Measurements from ENCODE around the gene KIAA0513.

Gene KIAA0513

DNA sequence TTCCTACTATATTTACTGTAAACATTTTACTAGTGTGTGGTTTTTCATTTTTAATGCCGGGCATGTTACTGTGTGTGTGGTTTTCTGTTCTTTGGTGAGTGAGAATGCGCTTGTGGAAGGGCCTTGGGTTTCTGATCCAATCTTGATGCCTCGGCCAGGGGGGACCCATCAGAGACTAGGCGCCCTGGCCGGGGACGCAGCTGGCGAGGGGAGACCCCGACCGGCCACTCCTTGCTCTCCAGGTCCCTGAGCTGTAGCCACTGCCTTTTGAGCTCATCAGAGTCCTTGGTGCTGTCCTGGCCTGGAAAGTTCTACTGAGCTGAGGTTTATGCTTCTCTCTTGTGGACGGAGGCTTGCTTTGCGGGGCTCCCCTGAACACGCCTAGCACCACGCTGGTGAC, 37.5 kb downstream of the KIAA0513 start:
- H3K4me3 ChIP-seq (ENCODE audit: low read depth, low read length) = no peak overlapping the region
- DNase-seq (ENCODE audit: low read depth) = no peak
- TF ChIP-seq, protein P1, sequence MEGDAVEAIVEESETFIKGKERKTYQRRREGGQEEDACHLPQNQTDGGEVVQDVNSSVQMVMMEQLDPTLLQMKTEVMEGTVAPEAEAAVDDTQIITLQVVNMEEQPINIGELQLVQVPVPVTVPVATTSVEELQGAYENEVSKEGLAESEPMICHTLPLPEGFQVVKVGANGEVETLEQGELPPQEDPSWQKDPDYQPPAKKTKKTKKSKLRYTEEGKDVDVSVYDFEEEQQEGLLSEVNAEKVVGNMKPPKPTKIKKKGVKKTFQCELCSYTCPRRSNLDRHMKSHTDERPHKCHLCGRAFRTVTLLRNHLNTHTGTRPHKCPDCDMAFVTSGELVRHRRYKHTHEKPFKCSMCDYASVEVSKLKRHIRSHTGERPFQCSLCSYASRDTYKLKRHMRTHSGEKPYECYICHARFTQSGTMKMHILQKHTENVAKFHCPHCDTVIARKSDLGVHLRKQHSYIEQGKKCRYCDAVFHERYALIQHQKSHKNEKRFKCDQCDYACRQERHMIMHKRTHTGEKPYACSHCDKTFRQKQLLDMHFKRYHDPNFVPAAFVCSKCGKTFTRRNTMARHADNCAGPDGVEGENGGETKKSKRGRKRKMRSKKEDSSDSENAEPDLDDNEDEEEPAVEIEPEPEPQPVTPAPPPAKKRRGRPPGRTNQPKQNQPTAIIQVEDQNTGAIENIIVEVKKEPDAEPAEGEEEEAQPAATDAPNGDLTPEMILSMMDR (IDR thresholded peaks at IDR 0.05; ENCODE audit: low read depth, low read length) = no peak
- TF ChIP-seq MYC (IDR thresholded peaks at IDR 0.05; ENCODE audit: low read depth, low read length) = no peak
- no peak for TF ChIP-seq POLR2A (IDR thresholded peaks at IDR 0.05; ENCODE audit: extremely low read depth, insufficient read length)
- TF ChIP-seq, protein P2, sequence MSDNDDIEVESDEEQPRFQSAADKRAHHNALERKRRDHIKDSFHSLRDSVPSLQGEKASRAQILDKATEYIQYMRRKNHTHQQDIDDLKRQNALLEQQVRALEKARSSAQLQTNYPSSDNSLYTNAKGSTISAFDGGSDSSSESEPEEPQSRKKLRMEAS (IDR thresholded peaks at IDR 0.05; ENCODE audit: low read depth, low read length) = no peak

GRCh38 chr16:85066346-85066885, 38.8 kb downstream of the KIAA0513 start:
- H3K4me3 ChIP-seq (ENCODE audit: low read depth, low read length) = no peak overlapping the region
- DNase-seq (ENCODE audit: low read depth) = no peak
- no peak for TF ChIP-seq MYC (IDR thresholded peaks at IDR 0.05; ENCODE audit: low read depth, low read length)
- no peak for TF ChIP-seq POLR2A (IDR thresholded peaks at IDR 0.05; ENCODE audit: extremely low read depth, insufficient read length)
- TF ChIP-seq, protein P2 (IDR thresholded peaks at IDR 0.05; ENCODE audit: low read depth, low read length) = no peak
- TF ChIP-seq, protein P1 (IDR thresholded peaks at IDR 0.05; ENCODE audit: low read depth, low read length) = no peak

- TF ChIP-seq POLR2A (IDR thresholded peaks at IDR 0.05; ENCODE audit: extremely low read depth, insufficient read length) = no peak
- no peak for TF ChIP-seq MYC (IDR thresholded peaks at IDR 0.05; ENCODE audit: low read depth, low read length)
- TF ChIP-seq, protein P1 (IDR thresholded peaks at IDR 0.05; ENCODE audit: low read depth, low read length) = no peak
- TF ChIP-seq, protein P2 (IDR thresholded peaks at IDR 0.05; ENCODE audit: low read depth, low read length) = no peak
- no peak for DNase-seq (ENCODE audit: low read depth)
- no peak overlapping the region for H3K4me3 ChIP-seq (ENCODE audit: low read depth, low read length)
Measured at GRCh38 chr16:85067024-85067423, 39.4 kb downstream of the KIAA0513 start.

- H3K4me3 ChIP-seq (ENCODE audit: low read depth, low read length) = no peak overlapping the region
- TF ChIP-seq MYC (IDR thresholded peaks at IDR 0.05; ENCODE audit: low read depth, low read length) (no peak), POLR2A (IDR thresholded peaks at IDR 0.05; ENCODE audit: extremely low read depth, insufficient read length) (no peak)
- TF ChIP-seq, protein P2 (IDR thresholded peaks at IDR 0.05; ENCODE audit: low read depth, low read length) = no peak
- TF ChIP-seq, protein P1 (IDR thresholded peaks at IDR 0.05; ENCODE audit: low read depth, low read length) = no peak
- no peak for DNase-seq (ENCODE audit: low read depth)
Measured at GRCh38 chr16:85067426-85067825, 39.8 kb downstream of the KIAA0513 start.

GRCh38 chr16:85068746-85069145, 41.2 kb downstream of the KIAA0513 start:
- TF ChIP-seq, protein P2 (IDR thresholded peaks at IDR 0.05; ENCODE audit: low read depth, low read length) = no peak
- TF ChIP-seq, protein P1 (IDR thresholded peaks at IDR 0.05; ENCODE audit: low read depth, low read length) = no peak
- TF ChIP-seq POLR2A (IDR thresholded peaks at IDR 0.05; ENCODE audit: extremely low read depth, insufficient read length) = no peak
- H3K4me3 ChIP-seq (ENCODE audit: low read depth, low read length) = no peak overlapping the region
- DNase-seq (ENCODE audit: low read depth) = no peak
